Stimulated activated CD8-positive, alpha-beta memory T cell treated with anti-CD3 and anti-CD28 coated beads, Interleukin-12 subunit alpha, Interleukin-12 subunit beta, amount 100 ng/mL, for 1 hour (primary cell): ENCODE results near the gene MORN1.

Experiments
- DNase-seq: peaks from one replicate; pipeline ENCODE4 v3.0.0-alpha.2; 2020; ENCODE audit warnings: low read depth

The MORN1 gene

DNA sequence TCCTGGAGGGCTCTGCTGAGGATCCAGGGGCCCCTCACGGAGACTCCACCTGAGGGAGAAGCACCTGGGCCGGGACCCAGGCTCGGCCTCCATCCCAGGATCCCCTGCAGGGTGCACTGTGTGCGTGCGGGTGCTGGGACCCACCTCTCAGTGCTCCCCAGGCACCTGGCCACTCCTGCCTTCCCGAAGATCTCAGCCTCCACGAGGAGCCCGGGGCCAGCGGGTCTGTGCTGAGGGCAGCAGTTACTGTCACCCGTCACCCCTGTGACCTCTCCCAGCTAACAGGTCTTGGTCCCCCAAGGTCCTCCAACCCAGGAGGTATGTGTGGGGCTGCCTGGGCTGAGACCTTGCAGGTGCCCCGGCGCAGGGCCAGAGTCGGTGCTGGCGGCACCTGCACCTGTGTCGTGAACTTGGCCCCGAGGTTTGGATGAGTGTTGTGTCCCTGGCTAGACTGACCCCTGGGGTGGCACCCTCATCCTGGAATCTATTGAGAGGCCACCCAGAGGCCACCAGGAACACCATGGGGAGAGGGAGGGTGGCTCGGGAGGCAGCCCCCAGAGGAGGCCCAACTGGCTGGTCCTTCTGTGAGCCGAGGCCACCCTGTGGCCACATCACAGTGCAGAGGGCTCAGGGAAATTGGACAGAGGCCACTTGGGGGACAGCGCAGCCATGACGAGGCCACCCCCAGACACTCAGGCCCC, 17.7 kb downstream of the MORN1 start:
- no peak for DNase-seq

DNA sequence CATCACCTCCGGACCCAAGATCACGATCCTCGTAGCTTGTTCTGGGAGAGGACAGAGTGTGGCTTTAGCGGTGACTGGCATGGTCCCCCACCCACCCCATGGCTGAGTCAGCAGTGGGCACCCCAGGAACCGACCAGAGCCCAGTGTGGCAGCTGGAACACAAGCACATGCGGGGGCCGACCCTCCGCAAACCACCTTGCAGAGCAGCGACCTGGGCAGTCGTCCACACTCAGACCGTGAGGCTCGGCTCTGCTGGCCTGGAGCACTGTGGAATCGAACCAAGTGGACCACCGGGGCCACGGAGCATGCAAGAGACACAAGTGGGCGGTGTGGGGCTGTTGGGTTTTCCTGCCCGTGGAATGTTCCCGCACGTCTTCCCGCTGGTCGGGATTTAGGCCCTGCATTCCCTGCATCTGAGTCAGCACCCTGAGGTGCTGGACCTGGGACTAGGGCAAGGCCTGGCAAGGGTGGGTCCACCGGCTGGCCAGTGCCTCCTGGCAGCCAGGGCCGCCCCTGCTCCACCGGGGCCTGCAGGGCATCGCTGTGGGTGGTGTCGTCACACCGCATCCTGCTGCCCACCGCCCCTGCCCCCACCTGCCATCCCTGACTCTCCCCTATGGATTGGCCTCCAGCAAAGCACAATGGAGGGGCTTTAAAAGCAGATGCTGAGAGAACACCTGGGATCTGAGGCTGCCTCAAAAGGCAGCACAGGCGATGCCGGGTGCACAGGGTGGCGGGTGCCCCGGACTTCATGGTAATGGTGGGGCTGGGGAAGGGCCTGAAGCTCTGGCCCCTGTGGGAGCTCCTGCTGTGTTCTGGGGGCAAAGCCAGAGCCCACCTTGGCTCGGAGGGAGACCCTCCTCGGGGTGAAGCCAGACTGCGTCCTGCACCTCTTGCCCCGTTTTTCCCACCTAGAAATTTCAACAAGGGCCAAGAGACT, 18.5 kb downstream of the MORN1 start:
- DNase-seq = no peak

DNA sequence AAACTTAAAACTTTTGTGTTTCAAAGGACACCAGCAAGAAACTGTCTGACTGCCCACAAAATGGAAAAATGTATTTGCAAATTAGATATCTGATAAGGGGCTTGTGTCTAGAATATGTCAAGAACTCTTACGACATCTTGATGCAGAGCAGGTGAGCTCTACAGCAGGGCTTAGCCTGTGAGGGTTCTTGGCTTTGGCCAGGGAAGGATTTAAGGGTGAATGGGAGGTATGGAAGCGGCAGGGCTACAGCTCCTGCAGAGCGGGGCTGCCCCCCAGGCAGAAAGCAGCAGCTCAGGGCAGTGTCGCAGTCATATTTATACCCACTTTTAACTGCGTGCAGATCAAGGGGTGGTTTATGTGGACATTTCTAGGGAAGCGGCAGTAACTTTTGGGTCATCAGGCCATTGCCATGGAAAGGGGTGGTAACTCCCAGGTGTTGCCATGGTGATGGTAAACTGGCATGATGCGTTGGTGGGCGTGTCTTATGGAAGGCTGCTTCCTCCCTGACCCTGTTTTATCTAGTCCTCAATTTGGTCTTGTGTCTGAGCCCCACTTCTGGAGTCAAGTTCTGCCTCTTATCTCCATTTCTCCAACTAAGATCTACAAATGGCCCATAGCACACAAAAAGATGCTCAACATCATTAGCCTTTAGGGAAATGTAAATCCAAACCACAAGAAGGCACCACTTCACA, 23.2 kb downstream of the MORN1 start:
- no peak for DNase-seq

DNA sequence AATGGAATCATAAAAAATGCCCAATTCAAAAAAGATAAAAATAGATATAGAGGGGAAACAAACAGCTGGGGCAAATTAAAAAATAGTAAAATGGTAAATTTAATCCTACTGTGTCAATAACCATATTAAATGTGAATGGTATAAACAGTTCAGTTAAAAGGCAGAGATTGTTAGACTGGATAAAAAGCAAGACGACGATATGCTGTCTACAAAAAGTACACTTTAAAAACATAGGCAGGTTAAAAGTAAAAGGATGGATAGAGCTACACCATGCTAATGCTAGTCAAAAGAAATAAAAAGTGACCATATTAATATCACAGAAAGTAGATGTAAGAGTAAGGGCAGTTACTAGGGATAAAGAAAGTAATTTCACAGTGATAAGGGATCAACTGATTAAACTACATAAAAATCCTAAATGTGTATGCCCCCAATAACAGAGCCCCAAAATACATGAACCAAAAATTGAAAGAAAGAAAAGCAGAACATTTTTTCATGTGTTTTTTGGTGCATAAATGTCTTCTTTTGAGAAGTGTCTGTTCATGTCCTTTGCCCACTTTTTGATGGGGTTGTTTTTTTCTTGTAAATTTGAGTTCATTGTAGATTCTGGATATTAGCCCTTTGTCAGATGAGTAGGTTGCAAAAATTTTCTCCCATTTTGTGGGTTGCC, 27.4 kb downstream of the MORN1 start:
- no peak for DNase-seq

DNA sequence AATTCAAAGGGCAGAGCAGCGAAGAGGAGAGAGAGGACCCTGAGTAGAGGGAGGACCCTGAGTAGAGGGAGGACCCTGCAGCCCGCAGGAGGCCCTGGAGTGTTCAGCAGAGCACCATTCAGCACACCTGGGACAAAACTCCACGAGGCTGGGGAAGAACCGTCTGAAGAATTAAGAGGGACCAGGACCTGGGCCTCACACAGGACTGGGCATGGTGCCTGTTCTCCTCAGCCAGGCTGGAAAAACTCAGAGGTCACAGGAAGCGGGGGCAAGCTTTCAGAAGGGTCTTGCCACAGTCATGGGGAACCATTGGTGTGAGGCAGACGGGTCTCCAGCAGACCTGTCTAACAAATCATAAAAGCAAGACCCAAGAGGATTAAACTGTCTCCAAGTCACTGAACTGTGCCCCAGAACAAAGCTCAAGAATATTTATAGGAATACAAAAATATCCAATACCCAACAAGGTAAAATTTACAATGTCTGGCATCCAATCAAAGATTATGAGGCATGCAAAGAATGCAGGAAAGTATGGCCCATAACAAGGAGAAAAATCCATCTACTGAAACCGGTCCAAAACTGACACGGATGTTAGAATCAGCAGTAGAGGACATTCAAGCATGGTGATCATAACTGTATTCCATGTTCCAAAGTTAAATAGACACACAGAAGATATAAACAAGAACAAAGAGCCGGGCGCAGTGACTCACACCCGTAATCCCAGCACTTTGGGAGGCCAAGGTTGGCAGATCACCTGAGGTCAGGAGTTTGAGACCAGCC, 30.6 kb downstream of the MORN1 start:
- no peak for DNase-seq

DNA sequence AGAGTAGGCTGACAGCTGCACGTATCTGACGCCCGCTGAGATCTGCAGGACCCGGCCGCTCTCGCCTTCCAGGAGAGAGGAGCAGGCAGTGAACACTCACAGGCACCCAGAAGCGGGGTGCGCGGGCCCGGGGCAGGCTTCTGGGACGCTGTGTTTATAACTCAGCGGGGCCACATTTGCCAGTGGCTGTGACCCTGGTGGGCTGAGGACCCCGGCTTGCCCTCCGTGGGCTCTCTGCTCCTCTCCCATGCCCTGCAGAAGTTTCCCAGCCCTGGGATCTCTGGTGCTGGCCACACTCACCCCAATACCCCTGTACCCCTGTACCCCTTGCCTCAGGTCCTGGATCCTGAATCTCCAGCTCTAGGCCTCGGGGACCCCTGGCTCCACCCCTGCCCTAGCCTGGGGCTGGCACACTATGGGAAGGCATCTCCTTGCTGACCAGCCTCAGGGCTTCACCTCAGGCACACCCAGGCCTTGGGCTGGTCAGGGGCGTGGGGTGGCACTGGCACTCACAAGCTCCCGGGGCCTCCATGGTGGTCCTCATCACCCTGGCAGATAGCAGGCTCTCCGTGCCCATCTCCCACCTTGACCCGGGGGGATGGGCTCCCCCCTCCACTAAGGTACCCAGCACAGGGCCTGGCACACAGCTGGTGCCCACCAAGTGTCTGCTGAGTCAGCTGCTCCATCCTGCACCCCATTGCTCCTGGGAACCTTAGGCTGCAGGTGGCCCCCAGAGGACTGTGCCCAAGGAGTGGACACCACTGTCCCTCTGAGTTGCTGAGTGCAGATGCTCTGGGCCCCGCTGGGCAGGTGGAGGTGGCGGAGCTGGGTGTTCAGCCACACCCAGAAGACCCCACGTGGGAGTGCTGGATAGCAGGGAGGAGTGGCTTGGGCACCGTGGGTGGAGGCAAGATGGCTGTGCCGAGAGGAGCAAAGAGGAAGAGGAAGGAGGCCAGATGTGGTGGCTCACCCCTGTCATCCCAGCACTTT, 32.4 kb downstream of the MORN1 start:
- no peak for DNase-seq

DNA sequence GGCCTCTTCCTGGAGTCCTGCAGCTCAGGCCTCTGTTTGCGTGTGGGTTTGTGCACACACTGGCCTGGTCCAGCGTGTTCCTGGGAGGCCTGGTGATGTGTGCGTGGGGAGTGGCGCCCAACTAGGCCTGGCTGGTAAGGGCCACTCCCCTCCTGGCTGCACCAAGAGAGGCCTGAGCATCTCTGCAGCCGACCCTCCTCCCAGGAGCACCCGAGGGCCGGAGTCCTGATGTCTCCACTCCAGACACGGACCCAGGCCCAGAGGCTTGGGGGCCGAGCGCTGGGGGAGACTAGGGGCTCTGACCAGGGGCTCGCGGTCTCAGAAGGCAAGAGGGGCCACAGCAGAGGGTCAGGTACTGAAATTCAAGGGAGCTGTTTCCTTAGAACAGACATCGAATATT, 33.3 kb downstream of the MORN1 start:
- DNase-seq = no peak

DNA sequence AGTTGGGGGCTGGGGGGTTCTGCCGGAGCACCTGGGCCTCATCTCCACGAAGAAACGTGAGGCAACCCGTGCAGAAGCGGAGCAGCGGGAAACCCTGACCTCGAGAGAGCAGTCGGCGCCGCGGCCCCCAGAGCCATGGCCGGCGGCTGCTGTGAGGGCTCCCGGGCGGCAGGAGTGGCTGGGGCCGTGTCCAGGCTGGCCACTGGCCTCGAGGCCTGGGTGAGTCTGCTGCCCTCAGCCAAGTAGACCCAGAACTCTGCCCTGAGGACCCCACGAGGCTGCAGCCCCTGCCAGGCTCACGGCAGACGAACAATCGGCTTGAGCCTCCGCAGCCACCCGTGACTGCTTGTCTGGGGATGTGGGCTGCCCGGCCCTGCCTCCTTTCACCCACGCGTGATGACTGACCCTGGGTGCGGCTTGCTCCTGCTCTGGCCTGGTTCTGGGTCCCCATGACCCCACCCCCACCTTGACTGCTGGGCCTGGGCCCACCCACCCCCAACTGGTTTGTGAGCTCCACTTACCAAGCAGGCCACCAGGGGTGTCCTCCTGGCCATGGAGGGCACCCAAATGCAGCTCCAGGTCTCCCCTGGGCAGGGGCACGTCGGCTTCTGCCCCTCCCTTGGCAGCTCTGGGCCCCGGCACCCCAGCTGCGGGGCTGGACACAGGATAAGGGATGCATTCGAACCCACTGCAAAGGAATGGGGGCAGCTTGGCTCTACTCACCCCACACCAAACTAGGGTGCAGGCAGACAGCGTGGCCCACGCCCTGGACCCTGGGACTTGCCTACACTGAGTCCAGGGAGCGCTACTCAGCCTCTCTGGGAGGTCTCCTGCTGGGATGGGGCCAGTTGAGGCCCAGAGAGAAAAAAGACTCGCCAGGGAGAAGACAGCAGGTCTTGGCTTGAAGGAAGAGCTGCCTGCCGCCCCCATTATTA, 34.2 kb downstream of the MORN1 start:
- DNase-seq = no peak

DNA sequence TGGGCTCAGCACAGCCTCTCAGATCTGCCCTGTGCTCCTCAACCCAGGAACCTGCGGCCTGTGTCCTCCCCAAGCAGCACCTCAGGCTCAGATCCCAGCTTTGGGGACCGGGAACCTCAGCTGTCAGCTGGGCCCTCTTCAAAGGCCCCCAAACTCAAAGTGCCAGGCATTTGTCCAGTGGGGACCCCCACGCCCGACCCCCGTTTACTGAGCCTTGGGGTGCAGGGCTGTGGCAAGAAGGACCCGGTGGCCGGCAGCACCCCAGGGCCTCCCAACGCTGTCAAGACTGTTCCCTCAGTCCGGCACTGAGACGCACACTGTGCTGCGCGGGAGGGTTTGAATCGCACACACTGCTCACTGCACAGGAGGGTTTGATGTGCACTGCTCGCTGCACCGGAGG, 35.0 kb downstream of the MORN1 start:
- no peak for DNase-seq

DNA sequence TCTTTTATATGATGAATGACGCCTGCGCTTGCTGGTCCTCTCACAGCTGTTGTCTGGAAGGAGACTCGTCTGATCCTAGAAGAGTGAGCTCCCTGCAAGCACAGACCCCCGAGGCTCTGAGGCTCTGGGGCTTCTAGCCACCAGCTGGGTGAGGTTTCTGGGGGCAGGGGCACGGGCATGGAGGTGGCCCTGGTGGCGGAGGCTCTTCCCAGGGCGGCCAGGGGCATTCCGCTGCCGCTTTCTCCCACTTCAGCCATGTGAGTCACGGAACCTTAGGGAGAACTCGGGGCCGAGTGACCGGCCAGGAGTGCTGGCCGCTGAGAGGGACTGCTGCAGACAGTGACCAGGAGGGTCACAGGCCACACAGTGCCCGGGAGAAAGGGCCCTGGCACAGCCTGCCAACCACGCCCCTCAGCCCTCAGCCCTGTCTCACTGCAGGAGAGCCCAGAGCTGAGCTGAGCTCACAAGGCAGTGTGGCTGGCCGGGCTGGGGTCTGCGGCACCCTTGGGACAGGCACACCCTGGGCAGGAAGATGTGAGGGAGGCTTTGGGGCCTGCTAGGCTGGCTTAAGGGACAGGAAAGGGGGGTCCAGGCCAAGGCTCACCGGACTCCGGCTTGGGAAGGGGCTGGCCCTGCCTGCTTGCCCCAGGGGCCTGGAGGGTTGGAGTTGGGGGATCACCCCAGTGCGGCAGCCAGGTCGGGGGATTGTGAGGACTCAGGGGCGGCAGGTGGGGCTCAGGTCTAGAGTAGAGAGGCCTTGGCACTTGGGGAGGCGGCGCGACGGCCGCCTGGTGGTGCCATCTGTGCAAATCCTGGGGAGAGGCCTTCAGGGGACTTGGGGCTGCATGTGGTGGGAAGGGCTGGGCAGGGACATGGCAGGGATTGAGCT, 35.7 kb downstream of the MORN1 start:
- DNase-seq = no peak

DNA sequence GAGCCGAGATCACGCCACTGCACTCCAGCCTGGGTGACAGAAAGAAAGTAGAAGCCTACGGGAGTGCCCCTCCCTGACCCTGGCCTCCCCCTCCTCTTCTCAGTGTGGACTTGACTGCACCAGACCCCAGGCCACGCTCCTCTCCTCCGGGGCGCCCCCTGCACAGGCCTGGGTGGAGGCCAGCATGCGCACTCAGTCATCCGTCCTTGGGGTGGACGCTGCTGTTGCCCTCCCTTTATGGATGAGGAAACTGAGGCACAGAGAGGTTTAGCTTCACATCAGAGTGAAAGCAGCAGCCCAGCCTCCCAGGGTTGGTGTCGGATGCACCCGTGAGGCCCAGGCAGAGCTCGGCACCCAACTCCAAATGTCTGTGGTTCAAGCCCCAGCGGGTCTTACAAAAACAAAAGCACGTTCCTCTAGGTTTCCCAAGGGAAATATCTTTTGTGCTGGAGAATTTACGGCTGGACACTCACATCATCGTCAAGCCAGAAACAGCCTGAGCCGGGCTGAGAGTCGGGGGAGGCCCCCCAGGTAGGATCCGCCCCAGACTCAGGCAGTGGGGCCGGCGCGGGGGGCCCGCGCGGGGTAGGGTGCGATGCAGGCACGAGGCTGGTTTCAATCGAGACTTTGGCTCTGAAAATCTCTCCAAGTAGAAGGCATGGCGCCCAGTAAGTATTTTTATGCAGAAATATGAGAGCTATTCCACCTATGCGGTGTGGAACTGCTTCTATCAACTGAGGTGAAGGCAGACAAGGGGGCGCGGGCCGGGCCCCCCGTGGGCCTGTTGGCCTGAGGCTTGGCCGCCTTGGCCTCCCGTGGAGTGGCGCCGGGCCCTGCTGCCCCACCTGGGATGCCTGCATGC, 36.6 kb downstream of the MORN1 start:
- DNase-seq = no peak

DNA sequence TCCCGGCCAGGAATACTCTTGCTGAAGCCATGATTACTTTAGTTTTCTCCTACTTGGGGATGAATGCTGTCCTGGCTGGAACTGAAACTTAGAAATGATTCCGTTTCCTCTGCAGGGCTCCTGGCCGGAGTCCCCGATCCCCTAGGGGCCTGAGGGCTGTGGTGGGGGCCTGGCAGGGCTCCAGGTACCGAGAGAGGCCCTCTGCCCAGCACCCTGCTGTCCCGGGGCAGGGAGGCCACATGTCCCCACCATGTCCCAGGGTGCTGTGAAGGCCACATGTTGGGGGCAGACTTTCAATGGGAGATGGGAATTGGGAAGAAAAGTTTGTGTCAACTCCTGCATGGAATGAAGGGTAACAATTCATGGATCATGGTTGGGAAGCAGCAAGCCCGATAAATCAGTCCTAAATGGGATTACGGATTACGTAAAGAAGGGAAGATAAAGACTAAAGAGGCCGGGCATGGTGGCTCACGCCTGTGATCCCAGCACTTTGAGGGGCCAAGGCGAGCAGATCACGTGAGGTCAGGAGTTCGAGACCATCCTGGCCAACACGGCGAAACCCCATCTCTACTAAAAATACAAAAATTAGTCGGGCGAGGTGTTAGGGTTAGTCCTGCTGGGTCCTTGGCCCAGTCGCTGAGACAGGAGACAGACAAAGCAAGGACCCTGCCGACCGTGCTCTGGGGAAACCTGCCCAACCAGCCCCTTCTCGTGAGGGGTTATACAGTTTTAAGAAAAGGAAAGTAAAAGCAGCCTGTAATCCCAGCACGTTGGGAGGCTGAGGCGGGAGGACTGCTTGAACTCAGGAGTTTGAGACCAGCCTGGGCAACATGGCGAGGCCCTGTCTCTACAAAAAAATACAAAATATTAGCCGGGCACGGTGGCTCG, 37.6 kb downstream of the MORN1 start:
- DNase-seq = no peak

DNA sequence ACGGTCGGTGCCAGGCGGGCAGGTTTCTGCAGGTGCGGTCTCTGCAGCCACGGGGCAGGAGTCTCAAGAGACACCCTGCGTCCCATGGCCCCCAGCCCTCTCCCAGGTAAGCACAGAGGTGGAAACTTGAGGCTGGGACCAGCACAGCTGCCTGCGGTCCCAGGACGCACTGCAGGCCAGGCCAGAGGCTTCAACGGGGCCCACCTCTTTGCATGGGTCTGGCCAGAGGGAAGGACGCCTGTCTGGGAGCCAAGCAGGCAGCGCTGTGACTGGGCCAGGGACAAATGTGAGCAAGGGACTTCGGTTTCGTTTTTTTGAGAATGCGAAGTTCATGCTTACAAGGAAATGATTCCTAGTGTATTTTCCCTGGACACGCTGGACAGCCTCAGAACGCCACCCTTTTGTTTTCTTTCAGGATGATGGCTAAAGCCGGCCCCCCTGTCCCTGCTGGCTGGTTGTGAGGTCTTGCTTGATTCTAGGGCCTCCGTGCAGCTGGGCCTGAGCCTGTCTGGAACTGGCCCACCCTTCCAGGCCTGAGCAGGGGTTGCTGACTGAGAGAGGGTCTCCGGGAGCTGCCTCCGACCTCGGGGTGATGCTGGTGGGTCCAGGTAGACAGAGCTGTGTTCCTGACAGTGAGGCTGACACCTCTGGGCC, 38.3 kb downstream of the MORN1 start:
- no peak for DNase-seq

DNA sequence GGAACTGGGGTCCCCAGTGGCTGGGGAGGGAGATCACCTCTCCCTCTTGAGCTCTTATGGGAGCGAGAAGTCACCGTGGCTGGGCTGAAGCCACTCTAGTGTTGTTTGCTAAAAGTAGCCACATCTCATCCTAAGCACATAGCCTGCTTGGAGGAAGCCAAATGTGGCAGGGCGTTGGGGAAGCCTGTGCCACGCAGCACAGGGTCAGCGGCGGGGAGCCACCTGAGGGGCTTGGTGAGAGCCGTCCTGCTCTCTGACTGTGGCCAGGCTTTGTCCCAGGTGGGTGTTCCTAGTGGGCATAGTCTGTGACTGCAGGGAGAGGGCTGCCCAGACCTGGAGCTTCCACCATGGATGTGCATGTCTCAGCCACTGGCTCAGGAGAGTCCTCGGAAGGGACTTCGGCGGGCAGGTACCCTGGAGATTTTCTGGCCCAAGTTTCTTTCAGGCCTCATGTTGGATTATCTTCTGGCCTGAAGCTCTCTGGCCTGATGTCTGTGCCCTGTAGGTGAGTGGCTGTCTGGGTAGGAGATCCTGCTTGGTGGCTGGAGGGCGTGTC, 38.9 kb downstream of the MORN1 start:
- DNase-seq = no peak

DNA sequence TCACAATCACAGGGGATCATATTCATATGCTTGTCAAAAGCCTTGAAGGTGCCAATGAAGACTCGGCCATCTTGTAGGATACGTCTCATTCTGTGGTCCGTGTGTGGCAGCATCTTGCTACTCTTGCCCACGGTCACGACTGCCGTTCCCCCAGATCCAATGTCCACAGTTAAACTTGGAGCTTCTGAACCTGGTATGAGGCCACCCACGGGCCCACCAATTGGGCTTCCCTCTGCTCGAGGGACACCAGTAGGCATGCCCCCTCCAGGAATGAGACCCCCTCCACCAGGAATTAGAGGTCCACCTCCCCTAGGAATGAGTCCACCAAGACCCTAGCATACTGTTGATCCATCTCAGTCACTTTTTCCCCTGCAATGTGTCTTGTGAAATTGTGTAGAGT, 39.6 kb downstream of the MORN1 start:
- no peak for DNase-seq
